NCI-H1048 (cell line): ENCODE data around the gene RBM24.

Source experiments
- DNase-seq: peaks from one replicate; lab custom pipeline; 2025; lab: John Stamatoyannopoulos, UW

RBM24 gene

DNA sequence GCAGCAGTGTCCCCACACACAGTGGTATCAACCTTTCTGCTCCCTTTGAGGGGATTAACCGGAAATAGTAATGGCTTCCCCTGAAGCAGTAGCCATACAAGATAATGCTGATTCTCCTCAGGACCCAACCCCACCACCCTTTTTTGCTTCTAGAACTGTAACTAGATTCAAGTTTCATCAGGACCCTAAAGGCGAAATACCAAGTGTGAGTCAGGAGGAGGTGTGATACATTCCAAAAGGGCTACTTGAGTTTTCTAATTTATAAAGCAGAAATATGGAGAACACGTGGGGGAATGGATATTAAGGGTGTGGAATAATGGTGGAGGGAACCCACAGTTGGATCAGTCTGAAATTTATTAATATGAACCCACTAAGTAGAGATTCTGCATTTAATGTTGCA lies 60.7 kb downstream of the RBM24 start:
- DNase-seq: no peak

DNA sequence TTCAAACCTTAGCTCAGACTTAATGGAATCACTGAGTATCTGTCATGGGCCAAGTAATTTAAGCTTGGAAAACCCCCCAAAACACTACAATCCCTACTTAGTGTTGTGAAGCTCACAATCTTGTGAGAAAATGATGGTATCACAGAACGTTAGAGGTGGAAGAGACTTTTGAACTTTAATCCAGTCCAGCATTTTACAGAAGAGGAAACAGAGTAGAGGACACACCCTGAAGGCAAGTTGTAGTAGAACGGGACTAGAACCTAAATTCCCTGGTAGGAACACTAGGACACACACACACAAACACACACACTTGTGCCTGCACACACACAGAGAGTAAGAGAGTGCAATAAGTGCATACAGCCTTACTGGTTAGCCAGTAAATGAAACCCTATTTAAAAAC lies 62.1 kb downstream of the RBM24 start:
- no peak for DNase-seq
